Measurements from ENCODE around the gene KANK4.

GRCh38 chr1:62342270-62342669 lies 23.0 kb upstream of the KANK4 start:
- no peak for TF ChIP-seq CTCF (conservative IDR thresholded peaks at IDR 0.05 in 1 of 2, IDR thresholded peaks at IDR 0.05 in 1 of 2; ENCODE audit: low read depth in 1 of 2, low read length in 2 of 2)
- no peak for TF ChIP-seq EZH2 (IDR thresholded peaks at IDR 0.05; ENCODE audit: low read length, missing control alignments)

Measured in fibroblast of lung (primary cell).